HepG2 (cell line): ENCODE measurements around the gene SLC7A8.

Experiments used
- AHDC1 ChIP-seq: sonication (generic); formaldehyde crosslinking; IDR thresholded peaks from 2 replicates; pipeline ENCODE4 v1.5.1; 2020; ENCODE audit warnings: mild to moderate bottlenecking, missing genetic modification reagents, borderline replicate concordance
- CTCF ChIP-seq: sonication (generic); formaldehyde crosslinking; IDR thresholded peaks from 2 replicates; pipeline ENCODE4 v1.5.0; 2020; ENCODE audit warnings: mild to moderate bottlenecking, missing genetic modification reagents, moderate library complexity
- EP300 ChIP-seq, 3 experiments: sonication (generic) in 1 of 3; formaldehyde crosslinking in 1 of 3; IDR thresholded peaks; 2 replicates each; pipeline versions ENCODE4 v1.5.1 to v1.6.1; 2011 to 2020; ENCODE audit warnings: low read depth in 2 of 3, low read length in 2 of 3, borderline replicate concordance in 1 of 3, improper control_type of control experiment in 1 of 3, mild to moderate bottlenecking in 1 of 3, missing genetic modification reagents in 1 of 3, moderate library complexity in 1 of 3
- JUND ChIP-seq: sonication (generic); formaldehyde crosslinking; IDR thresholded peaks from 2 replicates; pipeline ENCODE4 v1.8.0; 2022; ENCODE audit warnings: mild to moderate bottlenecking, missing genetic modification reagents
- ZFP36 ChIP-seq: fragments of 150-350 bp; IDR thresholded peaks from 2 replicates; pipeline ENCODE4 v1.6.1; 2018; ENCODE audit warnings: borderline replicate concordance, low read length, low read depth; ENCODE audit not compliant: partially characterized antibody
- ZNF10 ChIP-seq: sonication (generic); formaldehyde crosslinking; IDR thresholded peaks from 2 replicates; pipeline ENCODE4 v1.4.0; 2020; ENCODE audit warnings: mild to moderate bottlenecking, low read depth, missing genetic modification reagents, borderline replicate concordance
- ZNF331 ChIP-seq: sonication (generic); formaldehyde crosslinking; IDR thresholded peaks from 2 replicates; pipeline ENCODE4 v1.4.0; 2020; ENCODE audit warnings: missing genetic modification reagents
- TF ChIP-seq, protein P1 (sequence below): IDR thresholded peaks from 2 replicates; pipeline ENCODE4 v1.6.1; 2012; ENCODE audit warnings: inconsistent platforms
- TF ChIP-seq, protein P2 (sequence below), 2 experiments: sonication (generic) in 1 of 2; formaldehyde crosslinking in 1 of 2; IDR thresholded peaks; 2 replicates each; pipeline versions ENCODE4 v1.5.1 to v1.6.1; 2011 to 2020; ENCODE audit warnings: borderline replicate concordance in 1 of 2, low read depth in 1 of 2, low read length in 1 of 2, mild to moderate bottlenecking in 1 of 2, missing genetic modification reagents in 1 of 2, moderate library complexity in 1 of 2

GRCh38 chr14:23183479-23183878, at the start of gene SLC7A8:
- TF ChIP-seq CTCF (CRISPR knock-in tag) (no peak), EP300 (IDR thresholded peaks at IDR 0.05; ENCODE audit: low read depth in 2 of 2, low read length in 2 of 2) (no peak), EP300 (CRISPR knock-in tag; IDR thresholded peaks at IDR 0.05; ENCODE audit: borderline replicate concordance) (no peak), ZNF10 (CRISPR knock-in tag) (no peak), ZFP36 (no peak), AHDC1 (no peak), JUND (CRISPR knock-in tag) (no peak), ZNF331 (no peak)
- TF ChIP-seq, protein P1, sequence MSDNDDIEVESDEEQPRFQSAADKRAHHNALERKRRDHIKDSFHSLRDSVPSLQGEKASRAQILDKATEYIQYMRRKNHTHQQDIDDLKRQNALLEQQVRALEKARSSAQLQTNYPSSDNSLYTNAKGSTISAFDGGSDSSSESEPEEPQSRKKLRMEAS: no peak
- TF ChIP-seq, protein P2, sequence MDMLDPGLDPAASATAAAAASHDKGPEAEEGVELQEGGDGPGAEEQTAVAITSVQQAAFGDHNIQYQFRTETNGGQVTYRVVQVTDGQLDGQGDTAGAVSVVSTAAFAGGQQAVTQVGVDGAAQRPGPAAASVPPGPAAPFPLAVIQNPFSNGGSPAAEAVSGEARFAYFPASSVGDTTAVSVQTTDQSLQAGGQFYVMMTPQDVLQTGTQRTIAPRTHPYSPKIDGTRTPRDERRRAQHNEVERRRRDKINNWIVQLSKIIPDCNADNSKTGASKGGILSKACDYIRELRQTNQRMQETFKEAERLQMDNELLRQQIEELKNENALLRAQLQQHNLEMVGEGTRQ (IDR thresholded peaks at IDR 0.05; ENCODE audit: low read depth, low read length): no peak
- TF ChIP-seq, protein P2 (CRISPR knock-in tag; IDR thresholded peaks at IDR 0.05; ENCODE audit: borderline replicate concordance): no peak
